RWPE2 (cell line): ENCODE results near the gene CD200.

ENCODE experiments used
- ATAC-seq: fragments of 200-7000 bp; cut with Tn5 transposase; 3 replicates; pipeline ENCODE4 v1.9.1; 2021; ENCODE audit warnings: low read depth
- DNase-seq: peaks from one replicate; pipeline ENCODE4 v3.0.0-alpha.2; 2020; ENCODE audit warnings: low spot score
- H3K27ac ChIP-seq: fragments of 450-650 bp; 2 replicates; pipeline ENCODE4 v1.5.1; 2017; ENCODE audit warnings: mild to moderate bottlenecking; ENCODE audit not compliant: poor library complexity, severe bottlenecking
- H3K27me3 ChIP-seq: fragments of 250-450 bp; sonication (Bioruptor Pico); 2 replicates; pipeline ENCODE4 v1.5.1; 2021; ENCODE audit warnings: mild to moderate bottlenecking, moderate library complexity; ENCODE audit not compliant: insufficient read depth, poor library complexity, severe bottlenecking
- H3K36me3 ChIP-seq: fragments of 250-450 bp; sonication (Bioruptor Pico); 2 replicates; pipeline ENCODE4 v1.5.1; 2020; ENCODE audit warnings: low read depth, mild to moderate bottlenecking, moderate library complexity
- H3K4me1 ChIP-seq: fragments of 250-450 bp; sonication (Bioruptor Pico); 2 replicates; pipeline ENCODE4 v1.5.1; 2021; ENCODE audit warnings: mild to moderate bottlenecking, moderate library complexity; ENCODE audit not compliant: insufficient read depth, poor library complexity, severe bottlenecking
- H3K4me3 ChIP-seq: fragments of 250-450 bp; sonication (Bioruptor Pico); 2 replicates; pipeline ENCODE4 v1.5.1; 2021; ENCODE audit warnings: mild to moderate bottlenecking, moderate library complexity; ENCODE audit not compliant: severe bottlenecking
- H3K9me3 ChIP-seq: fragments of 250-450 bp; sonication (Bioruptor Pico); 2 replicates; pipeline ENCODE4 v1.5.1; 2021; ENCODE audit warnings: mild to moderate bottlenecking, moderate library complexity; ENCODE audit not compliant: severe bottlenecking
- CTCF ChIP-seq: fragments of 450-650 bp; IDR thresholded peaks from one replicate; pipeline ENCODE4 v1.5.1; 2017; ENCODE audit warnings: mild to moderate bottlenecking, moderate library complexity; ENCODE audit not compliant: poor library complexity, severe bottlenecking

Gene CD200

GRCh38 chr3:112407888-112408702, 75.1 kb downstream of the CD200 start:
- H3K27me3 ChIP-seq = no peaks in the 10 kb centered on the region
- ATAC-seq (no peak), DNase-seq (no peak)
- H3K27ac ChIP-seq = no peak overlapping the region
- no peaks in the 10 kb centered on the region for H3K4me1 ChIP-seq
- H3K36me3 ChIP-seq = no peaks in the 10 kb centered on the region
- TF ChIP-seq CTCF = no peak
- H3K4me3 ChIP-seq = no peak overlapping the region
- no peaks in the 10 kb centered on the region for H3K9me3 ChIP-seq

- H3K27ac ChIP-seq = no peak overlapping the region
- no peaks in the 10 kb centered on the region for H3K4me1 ChIP-seq
- H3K36me3 ChIP-seq = no peaks in the 10 kb centered on the region
- no peaks in the 10 kb centered on the region for H3K27me3 ChIP-seq
- H3K4me3 ChIP-seq = no peak overlapping the region
- TF ChIP-seq CTCF = no peak
- no peaks in the 10 kb centered on the region for H3K9me3 ChIP-seq
- ATAC-seq = no peak
- no peak for DNase-seq
Measured at GRCh38 chr3:112409041-112409440, 76.1 kb downstream of the CD200 start.

- DNase-seq (no peak), ATAC-seq (no peak)
- TF ChIP-seq CTCF = no peak
- Histone ChIP-seq H3K4me1 (no peaks in the 10 kb centered on the region), H3K36me3 (no peaks in the 10 kb centered on the region), H3K4me3 (no peak overlapping the region), H3K27ac (no peak overlapping the region), H3K27me3 (no peaks in the 10 kb centered on the region), H3K9me3 (no peaks in the 10 kb centered on the region)
Measured at GRCh38 chr3:112411425-112411824, 78.5 kb downstream of the CD200 start.
